ENCODE results near the gene GRPEL1.
A peak's percentile ranks its signal among the peaks of the same experiment; 100 is the strongest.

GRPEL1 gene

DNA sequence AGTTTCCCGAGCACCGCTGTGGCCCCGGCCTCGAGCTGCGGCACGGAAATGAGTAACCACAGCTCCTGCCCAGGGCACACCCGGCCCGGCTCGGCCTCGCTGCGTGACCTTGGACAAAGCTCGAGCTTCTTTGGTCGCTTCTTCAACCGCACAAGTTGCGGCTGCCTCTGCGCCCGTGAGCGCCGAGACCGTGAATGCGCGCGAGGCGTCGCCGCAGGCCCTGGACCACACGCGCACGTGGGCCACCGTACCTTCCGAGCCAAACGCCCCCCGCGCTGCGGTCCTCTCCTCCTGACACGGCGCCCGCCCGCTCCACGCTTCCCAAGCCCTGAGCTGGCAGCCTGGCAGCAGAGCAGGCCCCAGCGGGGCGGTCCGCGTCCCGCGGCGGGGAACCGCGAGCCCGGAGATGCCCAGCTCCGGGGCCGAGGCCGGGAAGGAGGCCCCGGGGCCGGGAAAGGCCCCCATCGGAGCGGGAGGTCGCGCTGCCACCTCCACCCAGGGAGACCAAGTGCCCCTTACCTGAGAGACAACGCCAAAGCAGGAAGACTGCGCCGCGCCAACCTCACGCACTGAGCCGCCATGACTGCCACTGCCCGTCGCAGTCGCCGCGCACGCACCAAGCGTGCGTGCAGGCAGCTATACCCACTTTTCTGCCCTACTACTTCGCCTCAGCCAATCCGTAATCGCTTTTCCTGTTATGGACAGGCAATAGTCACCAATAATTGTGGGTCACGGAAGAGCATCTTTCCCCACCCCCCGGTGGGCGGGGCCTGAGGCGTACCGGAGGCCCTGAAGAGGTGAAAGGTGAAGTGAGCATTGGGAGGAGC is at the start of gene GRPEL1:
Gene GRPEL1, minus strand, starts transcription at position 613 of the 827 bp plus-strand sequence. Its CDS starts 32 bp downstream, at position 581.
- DNase-seq (ENCODE audit: low spot score), result peak; percentile 99
- TF ChIP-seq, protein P1, sequence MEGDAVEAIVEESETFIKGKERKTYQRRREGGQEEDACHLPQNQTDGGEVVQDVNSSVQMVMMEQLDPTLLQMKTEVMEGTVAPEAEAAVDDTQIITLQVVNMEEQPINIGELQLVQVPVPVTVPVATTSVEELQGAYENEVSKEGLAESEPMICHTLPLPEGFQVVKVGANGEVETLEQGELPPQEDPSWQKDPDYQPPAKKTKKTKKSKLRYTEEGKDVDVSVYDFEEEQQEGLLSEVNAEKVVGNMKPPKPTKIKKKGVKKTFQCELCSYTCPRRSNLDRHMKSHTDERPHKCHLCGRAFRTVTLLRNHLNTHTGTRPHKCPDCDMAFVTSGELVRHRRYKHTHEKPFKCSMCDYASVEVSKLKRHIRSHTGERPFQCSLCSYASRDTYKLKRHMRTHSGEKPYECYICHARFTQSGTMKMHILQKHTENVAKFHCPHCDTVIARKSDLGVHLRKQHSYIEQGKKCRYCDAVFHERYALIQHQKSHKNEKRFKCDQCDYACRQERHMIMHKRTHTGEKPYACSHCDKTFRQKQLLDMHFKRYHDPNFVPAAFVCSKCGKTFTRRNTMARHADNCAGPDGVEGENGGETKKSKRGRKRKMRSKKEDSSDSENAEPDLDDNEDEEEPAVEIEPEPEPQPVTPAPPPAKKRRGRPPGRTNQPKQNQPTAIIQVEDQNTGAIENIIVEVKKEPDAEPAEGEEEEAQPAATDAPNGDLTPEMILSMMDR (IDR thresholded peaks at IDR 0.05; ENCODE audit: borderline replicate concordance, control extremely low read depth, extremely low read depth, insufficient read depth, missing control alignments), result no peak
- in situ Hi-C loops (cut with MboI; ENCODE audit: low sequenced_read_pairs, unreplicated experiment), result loop anchor here (10.0 kb wide), 1 partner anchor 353 kb away; the partner anchor contains the start of gene BLOC1S4

DNA sequence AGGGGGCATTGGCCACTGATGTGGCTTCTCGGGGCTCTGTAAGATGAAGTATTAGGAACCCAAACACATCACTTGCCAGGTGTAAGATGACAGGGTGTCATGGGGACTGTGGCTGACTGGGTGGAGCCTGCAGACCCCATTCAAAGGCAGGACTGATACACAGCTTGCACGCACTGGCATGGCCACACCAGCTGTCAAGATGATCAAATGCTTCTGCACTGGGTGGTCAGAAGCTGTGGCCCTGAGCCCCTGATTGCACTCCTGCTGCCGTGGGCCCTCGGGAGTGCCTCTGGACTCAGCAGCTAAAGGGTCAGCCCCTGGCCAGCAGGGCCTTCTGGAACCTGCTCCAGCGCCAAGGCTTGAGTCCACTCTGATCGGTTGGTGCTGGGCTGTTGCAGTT is 48.8 kb upstream of the GRPEL1 start:
- DNase-seq (ENCODE audit: low spot score), result no peak
- TF ChIP-seq, protein P1 (IDR thresholded peaks at IDR 0.05; ENCODE audit: borderline replicate concordance, control extremely low read depth, extremely low read depth, insufficient read depth, missing control alignments), result no peak
- in situ Hi-C loops (cut with MboI; ENCODE audit: low sequenced_read_pairs, unreplicated experiment), result no loop called here

DNA sequence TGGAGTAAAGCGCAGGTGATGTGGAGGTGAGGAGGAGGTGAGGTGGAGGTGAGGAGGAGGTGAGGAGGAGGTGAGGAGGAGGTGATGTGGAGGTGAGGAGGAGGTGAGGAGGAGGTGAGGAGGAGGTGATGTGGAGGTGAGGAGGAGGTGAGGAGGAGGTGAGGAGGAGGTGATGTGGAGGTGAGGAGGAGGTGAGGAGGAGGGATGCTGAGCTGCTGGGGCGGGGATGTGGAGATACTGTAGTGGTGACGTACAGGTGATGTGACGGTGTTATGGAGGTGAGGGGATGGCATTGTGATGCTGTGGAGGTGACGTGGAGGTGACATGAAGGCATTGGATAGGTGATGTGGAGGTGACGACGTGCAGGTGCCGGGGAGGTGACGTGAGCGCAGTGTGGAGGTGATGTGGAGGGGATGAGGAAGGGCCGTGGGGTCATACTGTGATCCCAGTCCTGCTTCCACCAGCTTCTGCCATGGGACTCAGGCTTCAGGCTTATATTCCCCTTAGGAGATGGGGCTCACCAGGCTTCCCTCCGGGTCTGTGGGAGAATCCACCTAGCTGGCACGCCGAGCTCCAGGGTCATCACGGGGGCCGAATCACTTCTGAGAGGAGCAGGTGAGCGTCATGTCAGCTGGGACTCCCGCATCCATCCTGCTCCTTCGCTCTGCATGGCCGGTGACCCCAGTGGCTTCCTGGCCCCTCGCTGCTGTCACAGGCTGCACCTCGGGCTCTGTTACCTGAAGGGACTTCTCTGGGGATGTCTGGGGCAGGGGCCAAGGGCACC is 47.9 kb upstream of the GRPEL1 start:
- no peak for DNase-seq (ENCODE audit: low spot score)
- TF ChIP-seq, protein P1 (IDR thresholded peaks at IDR 0.05; ENCODE audit: borderline replicate concordance, control extremely low read depth, extremely low read depth, insufficient read depth, missing control alignments), result no peak
- in situ Hi-C loops (cut with MboI; ENCODE audit: low sequenced_read_pairs, unreplicated experiment), result no loop called here

DNA sequence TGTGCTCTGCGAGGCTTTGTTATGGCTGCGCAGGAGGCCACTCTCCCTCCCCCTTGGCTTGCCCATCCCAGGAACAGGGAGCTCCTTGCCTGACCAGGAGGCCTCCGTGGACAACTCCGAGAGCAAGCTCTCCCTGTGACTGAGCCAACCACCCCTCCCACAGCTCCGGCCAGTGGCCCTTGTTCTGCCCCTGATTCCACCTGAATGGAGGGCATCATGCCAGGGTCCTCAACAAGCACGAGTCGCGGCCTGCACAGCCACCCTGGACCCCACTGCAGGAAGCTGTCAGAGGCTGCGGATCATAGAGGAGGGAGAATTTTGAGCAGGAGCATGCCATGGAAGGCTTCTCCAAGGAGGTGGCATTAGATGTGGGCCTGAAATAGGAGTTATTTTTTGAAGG is 44.8 kb upstream of the GRPEL1 start:
- in situ Hi-C loops (cut with MboI; ENCODE audit: low sequenced_read_pairs, unreplicated experiment), result no loop called here
- TF ChIP-seq, protein P1 (IDR thresholded peaks at IDR 0.05; ENCODE audit: borderline replicate concordance, control extremely low read depth, extremely low read depth, insufficient read depth, missing control alignments), result no peak
- no peak for DNase-seq (ENCODE audit: low spot score)

DNA sequence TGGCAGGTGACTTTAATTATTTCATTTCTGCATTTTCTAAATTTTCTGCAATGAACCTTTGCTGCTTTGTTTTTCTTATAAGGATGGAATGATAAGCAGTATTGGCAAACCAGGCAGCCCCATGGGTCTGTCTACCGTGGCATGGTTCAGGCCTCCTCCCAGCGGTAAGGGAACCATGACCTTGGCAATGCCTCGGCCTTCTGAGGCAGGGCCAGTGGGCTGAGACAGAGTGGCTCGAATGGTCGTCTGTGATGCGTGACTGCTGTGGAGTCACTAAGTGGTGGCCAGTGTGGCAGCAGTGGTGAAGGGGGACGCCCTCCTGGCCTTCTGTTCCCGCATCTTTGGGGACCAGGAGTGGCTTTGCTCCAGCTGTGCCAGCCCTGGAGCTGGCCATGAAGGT is 43.6 kb upstream of the GRPEL1 start:
- DNase-seq (ENCODE audit: low spot score), result no peak
- TF ChIP-seq, protein P1 (IDR thresholded peaks at IDR 0.05; ENCODE audit: borderline replicate concordance, control extremely low read depth, extremely low read depth, insufficient read depth, missing control alignments), result no peak
- in situ Hi-C loops (cut with MboI; ENCODE audit: low sequenced_read_pairs, unreplicated experiment), result no loop called here

DNA sequence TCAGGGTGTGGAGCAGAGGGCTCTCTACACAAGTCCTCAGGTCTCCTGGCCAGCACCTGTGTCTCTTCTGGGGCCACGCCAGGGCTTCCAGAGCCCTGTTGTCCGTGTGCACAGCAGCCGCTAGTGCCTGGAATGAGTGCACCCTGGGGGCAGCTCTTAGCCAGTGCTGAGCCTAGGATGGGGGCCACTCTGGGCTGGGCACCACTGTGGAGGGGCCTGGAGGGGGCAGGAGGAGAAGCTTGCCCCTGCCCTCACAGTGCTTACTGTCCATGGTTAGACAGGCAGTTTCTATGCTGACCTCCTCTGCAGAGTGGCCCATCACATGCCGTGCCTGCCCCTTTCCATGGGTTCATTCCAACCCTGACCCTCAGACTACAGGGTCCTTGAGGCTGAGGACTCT is 42.7 kb upstream of the GRPEL1 start:
- no peak for DNase-seq (ENCODE audit: low spot score)
- TF ChIP-seq, protein P1 (IDR thresholded peaks at IDR 0.05; ENCODE audit: borderline replicate concordance, control extremely low read depth, extremely low read depth, insufficient read depth, missing control alignments), result no peak
- in situ Hi-C loops (cut with MboI; ENCODE audit: low sequenced_read_pairs, unreplicated experiment), result no loop called here

Measured in GM13976 (cell line).